Gastrocnemius medialis (tissue), 4 donors: ENCODE results near the gene NUDT4. TPM values are rescaled to one million over a fixed set of nuclear protein-coding genes. Genes with fewer than 3 reads are reported as not detected.

Experiments
- ATAC-seq, 2 donors: fragments of 150-250 bp; one replicate each; pipeline ENCODE4 v1.9.1; 2016
- DNase-seq, 2 donors: peaks; one replicate each; pipeline ENCODE4 v3.0.0-alpha.2; 2019
- H3K27ac ChIP-seq, 4 donors: fragments of 200-600 bp; sonication (generic); 1 replicate in 1 of 4; 2 replicates in 3 of 4; pipeline ENCODE4 v1.5.1; 2016 to 2018; ENCODE audit warnings: mild to moderate bottlenecking in 2 of 4, moderate library complexity in 1 of 4
- H3K27me3 ChIP-seq, 3 donors: fragments of 200-600 bp; sonication (generic) in 2 of 3; 1 replicate in 1 of 3; 2 replicates in 2 of 3; pipeline versions ENCODE4 v1.5.1 to v1.6.0; 2016 to 2019; ENCODE audit warnings: mild to moderate bottlenecking in 1 of 3, moderate library complexity in 1 of 3
- H3K36me3 ChIP-seq, 2 donors: fragments of 200-600 bp; sonication (generic) in 1 of 2; one replicate each; pipeline ENCODE4 v1.5.1; 2017 to 2018
- H3K4me1 ChIP-seq, 2 donors: fragments of 200-600 bp; sonication (generic) in 1 of 2; one replicate each; pipeline ENCODE4 v1.5.1; 2016 to 2017; ENCODE audit warnings: mild to moderate bottlenecking in 2 of 2
- H3K4me3 ChIP-seq, 4 donors: fragments of 200-600 bp; sonication (generic) in 3 of 4; 1 replicate in 1 of 4; 2 replicates in 3 of 4; pipeline ENCODE4 v1.5.1; 2016 to 2019; ENCODE audit warnings: mild to moderate bottlenecking in 2 of 4
- H3K9me3 ChIP-seq, 3 donors: fragments of 200-600 bp; sonication (generic) in 2 of 3; 1 replicate in 1 of 3; 2 replicates in 2 of 3; pipeline ENCODE4 v1.5.1; 2016 to 2019
- CTCF ChIP-seq, 5 experiments: fragments of 450-650 bp in 3 of 5; fragments of 200-600 bp in 2 of 5; sonication (generic) in 2 of 5; IDR thresholded peaks in 4 of 5; conservative IDR thresholded peaks in 1 of 5; 1 replicate in 4 of 5; 2 replicates in 1 of 5; pipeline ENCODE4 v1.5.1; 2016 to 2019; ENCODE audit warnings: antibody characterized with exemption in 5 of 5, mild to moderate bottlenecking in 3 of 5, moderate library complexity in 3 of 5
- POLR2A ChIP-seq, 2 donors: fragments of 450-650 bp; IDR thresholded peaks; one replicate each; pipeline ENCODE4 v1.6.1; 2017; ENCODE audit warnings: antibody characterized with exemption in 2 of 2, mild to moderate bottlenecking in 2 of 2, moderate library complexity in 2 of 2
- in situ Hi-C, 4 donors: fragments of 200-750 bp; cut with MboI; loops; one replicate each; pipeline versions ENCODE4 v1.15.0 to v1.8.0; 2017; ENCODE audit warnings: low sequenced_read_pairs in 4 of 4
- intact Hi-C: fragments of 100-400 bp; cut with DNase I; formaldehyde crosslinking; loops from one replicate; pipeline ENCODE4 v1.15.1; 2023; ENCODE audit warnings: low total_unique reads
- total RNA-seq, 4 donors: library from RNA; depleted of rRNA; stranded (reverse); fragments of >200 nt; gene quantifications; one replicate each; pipeline versions ENCODE4 v1.1.0 to v1.2.3, GENCODE V29; 2016

NUDT4 gene
- total RNA-seq, 4 donors from 2014 or later: 26.8 to 299 (median 51.1) TPM

GRCh38 chr12:93387780-93388179 lies 10.1 kb downstream of the NUDT4 start:
- DNase-seq (no peak), ATAC-seq (no peak)
- H3K36me3 ChIP-seq: peaks cover 0 to 4% of the 10 kb centered on the region in 2 donors
- peaks cover 21 to 53% of the 10 kb centered on the region in 2 donors for H3K4me1 ChIP-seq
- H3K27me3 ChIP-seq: no peaks in the 10 kb centered on the region
- no peaks in the 10 kb centered on the region for H3K9me3 ChIP-seq
- H3K4me3 ChIP-seq: no peak overlapping the region
- H3K27ac ChIP-seq: peak overlapping the region in 1 of 4 donors; percentile 22
- intact Hi-C loops: no loop called here
- TF ChIP-seq POLR2A (IDR thresholded peaks at IDR 0.05): no peak
- no peak for TF ChIP-seq CTCF (IDR thresholded peaks at IDR 0.05 in 4 of 5, conservative IDR thresholded peaks at IDR 0.05 in 1 of 5)
- in situ Hi-C loops: no loop called here

DNA sequence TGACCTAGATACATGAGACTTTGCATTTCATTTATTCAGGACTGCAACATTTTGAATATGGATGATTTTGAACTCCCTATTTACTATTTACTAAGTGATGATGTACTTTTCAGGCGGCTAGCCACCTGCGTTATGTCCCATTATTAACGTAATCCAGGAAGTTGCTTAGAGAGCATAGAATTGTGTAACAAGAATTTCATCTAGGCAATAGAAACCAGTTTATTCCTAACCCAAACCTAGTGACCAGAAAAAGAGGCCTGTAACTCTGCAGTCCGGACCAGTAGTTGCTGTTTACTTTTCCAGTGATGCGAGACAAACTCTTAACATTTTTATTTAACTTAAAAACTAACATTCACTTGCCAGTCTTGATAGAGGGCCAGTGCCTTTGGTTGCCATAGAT lies 12.3 kb downstream of the NUDT4 start:
- intact Hi-C loops (no loop called here), in situ Hi-C loops (loop anchor here in 3 of 4 donors (10.0 kb wide), 3 partner anchors 365 to 605 kb away; no protein-coding TSS in a partner anchor)
- no peaks in the 10 kb centered on the region for H3K27me3 ChIP-seq
- H3K9me3 ChIP-seq: no peaks in the 10 kb centered on the region
- ATAC-seq (no peak), DNase-seq (no peak)
- peaks cover 16 to 32% of the 10 kb centered on the region in 2 donors for H3K4me1 ChIP-seq
- H3K36me3 ChIP-seq: peaks cover 0 to 15% of the 10 kb centered on the region in 2 donors
- H3K27ac ChIP-seq: peak overlapping the region in 3 of 4 donors; percentile 35 to 51 (median 43)
- H3K4me3 ChIP-seq: no peak overlapping the region
- no peak for TF ChIP-seq POLR2A (IDR thresholded peaks at IDR 0.05)
- TF ChIP-seq CTCF (IDR thresholded peaks at IDR 0.05 in 4 of 5, conservative IDR thresholded peaks at IDR 0.05 in 1 of 5): no peak

DNA sequence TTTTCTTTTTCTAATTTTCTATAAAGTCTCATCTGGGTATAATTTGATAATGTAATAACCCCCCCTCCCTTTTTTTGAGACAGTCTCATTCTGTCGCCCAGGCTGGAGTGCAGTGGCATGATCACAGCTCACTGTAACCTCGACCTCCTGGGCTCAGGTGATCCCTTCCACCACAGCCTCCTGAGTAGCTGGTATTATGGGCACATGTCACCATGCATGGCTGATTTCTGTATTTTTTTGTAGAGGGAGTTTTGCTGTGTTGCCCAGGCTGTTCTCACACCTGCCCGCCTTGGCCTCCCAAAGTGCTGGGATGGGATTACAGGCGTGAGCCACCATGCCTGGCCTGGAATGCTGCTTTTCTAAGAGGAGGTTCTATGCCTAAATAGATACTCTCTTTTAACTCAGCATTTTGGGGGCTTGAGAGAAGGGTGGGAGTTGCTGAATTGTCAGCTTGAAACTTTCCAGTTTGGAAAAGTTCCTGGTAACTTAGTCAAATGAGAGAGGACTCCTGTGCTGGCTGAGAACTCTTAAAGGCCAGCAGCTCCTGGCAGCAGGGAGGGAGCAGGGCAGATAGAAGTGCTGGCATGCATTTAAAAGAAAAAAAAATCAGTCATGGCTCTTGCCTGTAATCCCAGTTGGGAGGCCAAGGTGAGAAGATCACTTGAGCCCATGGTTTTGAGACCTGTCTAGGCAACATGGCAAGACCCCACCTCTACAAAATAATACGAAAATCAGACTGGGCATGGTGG lies 13.0 kb downstream of the NUDT4 start:
- DNase-seq (no peak), ATAC-seq (no peak)
- H3K36me3 ChIP-seq: peaks cover 0 to 22% of the 10 kb centered on the region in 2 donors
- no peak overlapping the region for H3K4me3 ChIP-seq
- no peaks in the 10 kb centered on the region for H3K9me3 ChIP-seq
- intact Hi-C loops (no loop called here), in situ Hi-C loops (loop anchor here in 3 of 4 donors (10.0 kb wide), 3 partner anchors 366 to 606 kb away; no protein-coding TSS in a partner anchor)
- H3K4me1 ChIP-seq: peaks cover 11 to 25% of the 10 kb centered on the region in 2 donors
- H3K27ac ChIP-seq: peak overlapping the region in 3 of 4 donors; percentile 35 to 51 (median 43)
- no peaks in the 10 kb centered on the region for H3K27me3 ChIP-seq
- TF ChIP-seq POLR2A (IDR thresholded peaks at IDR 0.05) (no peak), CTCF (IDR thresholded peaks at IDR 0.05 in 4 of 5, conservative IDR thresholded peaks at IDR 0.05 in 1 of 5) (no peak)

DNA sequence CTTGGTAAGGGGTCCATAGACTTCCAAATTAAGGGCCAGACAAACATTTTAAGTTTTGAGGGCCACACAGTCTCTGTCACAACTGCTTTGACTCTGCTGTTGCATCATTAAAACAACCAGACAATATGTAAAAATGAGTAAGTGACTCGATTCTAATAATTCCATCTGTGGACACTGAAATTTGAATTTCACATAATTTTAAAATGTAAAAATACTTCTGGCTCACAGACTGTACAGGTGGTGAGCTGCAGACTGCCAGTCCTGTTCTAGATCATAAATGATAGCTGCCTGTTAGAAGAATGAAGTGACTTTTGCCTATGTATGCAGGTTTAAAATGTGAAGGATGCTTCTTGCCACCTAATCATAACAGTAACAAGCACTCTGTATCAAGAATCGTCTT lies 15.7 kb downstream of the NUDT4 start:
- TF ChIP-seq CTCF (IDR thresholded peaks at IDR 0.05 in 4 of 5, conservative IDR thresholded peaks at IDR 0.05 in 1 of 5): no peak
- no peak for TF ChIP-seq POLR2A (IDR thresholded peaks at IDR 0.05)
- H3K27me3 ChIP-seq: no peaks in the 10 kb centered on the region
- ATAC-seq: no peak
- H3K27ac ChIP-seq: no peak overlapping the region
- H3K4me1 ChIP-seq: peaks cover 17 to 27% of the 10 kb centered on the region in 2 donors
- no peak for DNase-seq
- intact Hi-C loops: no loop called here
- H3K9me3 ChIP-seq: no peaks in the 10 kb centered on the region
- no peak overlapping the region for H3K4me3 ChIP-seq
- in situ Hi-C loops: loop anchor here in 3 of 4 donors (10.0 kb wide), 3 partner anchors 369 to 609 kb away; no protein-coding TSS in a partner anchor
- peaks cover 0 to 49% of the 10 kb centered on the region in 2 donors for H3K36me3 ChIP-seq
